Smooth muscle cell (in vitro differentiated cells): Measurements from ENCODE around the gene DBN1. TPM values are rescaled to one million over a fixed set of nuclear protein-coding genes. Genes with fewer than 3 reads are reported as not detected.
A peak's percentile ranks its signal among the peaks of the same experiment; 100 is the strongest.

Source experiments
- DNase-seq: peaks from one replicate; lab custom pipeline; 2025; ENCODE audit not compliant: unreplicated experiment; lab: John Stamatoyannopoulos, UW
- H2AFZ ChIP-seq: fragments of 200-600 bp; sonication (generic); 2 replicates; pipeline ENCODE4 v1.6.0; 2016; ENCODE audit warnings: antibody characterized with exemption, low read depth, mild to moderate bottlenecking
- H3F3A ChIP-seq: fragments of 200-600 bp; sonication (generic); 2 replicates; pipeline ENCODE4 v1.6.0; 2017; ENCODE audit warnings: antibody characterized with exemption, low read depth
- H3K27ac ChIP-seq: fragments of 200-600 bp; sonication (generic); 2 replicates; pipeline ENCODE4 v1.5.1; 2016; ENCODE audit warnings: low read depth, mild to moderate bottlenecking
- H3K27me3 ChIP-seq: fragments of 200-600 bp; sonication (generic); 2 replicates; pipeline ENCODE4 v1.6.1; 2016; ENCODE audit warnings: low read depth, mild to moderate bottlenecking
- H3K36me3 ChIP-seq: fragments of 200-600 bp; sonication (generic); 2 replicates; pipeline ENCODE4 v1.5.1; 2016; ENCODE audit warnings: low read depth
- H3K4me1 ChIP-seq: fragments of 200-600 bp; sonication (generic); 2 replicates; pipeline ENCODE4 v1.5.1; 2016; ENCODE audit warnings: low read depth
- H3K4me2 ChIP-seq: fragments of 200-600 bp; sonication (generic); 2 replicates; pipeline ENCODE4 v1.6.0; 2016; ENCODE audit warnings: mild to moderate bottlenecking
- H3K4me3 ChIP-seq: fragments of 200-600 bp; sonication (generic); 2 replicates; pipeline ENCODE4 v1.5.1; 2016; ENCODE audit warnings: mild to moderate bottlenecking
- H3K79me2 ChIP-seq: fragments of 200-600 bp; sonication (generic); 2 replicates; pipeline ENCODE4 v1.6.0; 2016; ENCODE audit warnings: low read depth, mild to moderate bottlenecking
- H3K9ac ChIP-seq: fragments of 200-600 bp; sonication (generic); 2 replicates; pipeline ENCODE4 v1.6.0; 2016; ENCODE audit warnings: low read depth
- H3K9me3 ChIP-seq: fragments of 200-600 bp; sonication (generic); replicated peaks from 2 replicates; pipeline ENCODE4 v1.5.1; 2016; ENCODE audit warnings: low read depth
- H4K20me1 ChIP-seq: fragments of 200-600 bp; sonication (generic); 2 replicates; pipeline ENCODE4 v1.6.0; 2016; ENCODE audit warnings: low read depth
- WGBS: methylation state at CpG from one replicate; pipeline ENCODE4 v1.1.7; 2016; ENCODE audit warnings: low lambda C conversion rate; 5-methylcytosine and 5-hydroxymethylcytosine counted together
- polyA plus RNA-seq: library from polyadenylated mRNA; unstranded; fragments of >200 nt; fragmentation: Nextera tagmentation; extraction: Ambion mirVana; gene quantifications from 2 replicates; pipeline ENCODE4 v1.2.1, GENCODE V29; 2016
- total RNA-seq: library from RNA; depleted of rRNA; stranded (reverse); fragments of >200 nt; gene quantifications from 2 replicates; pipeline ENCODE4 v1.2.3, GENCODE V29; 2014
- TF ChIP-seq, protein P1 (sequence below): fragments of 200-600 bp; sonication (generic); IDR thresholded peaks from 2 replicates; pipeline ENCODE4 v1.5.1; 2017; ENCODE audit warnings: borderline replicate concordance, mild to moderate bottlenecking, antibody characterized with exemption; ENCODE audit not compliant: insufficient read depth, poor library complexity, severe bottlenecking

The DBN1 gene
- total and polyA plus RNA-seq, 2 experiments from 2014 or later: 116 to 202 TPM

DNA sequence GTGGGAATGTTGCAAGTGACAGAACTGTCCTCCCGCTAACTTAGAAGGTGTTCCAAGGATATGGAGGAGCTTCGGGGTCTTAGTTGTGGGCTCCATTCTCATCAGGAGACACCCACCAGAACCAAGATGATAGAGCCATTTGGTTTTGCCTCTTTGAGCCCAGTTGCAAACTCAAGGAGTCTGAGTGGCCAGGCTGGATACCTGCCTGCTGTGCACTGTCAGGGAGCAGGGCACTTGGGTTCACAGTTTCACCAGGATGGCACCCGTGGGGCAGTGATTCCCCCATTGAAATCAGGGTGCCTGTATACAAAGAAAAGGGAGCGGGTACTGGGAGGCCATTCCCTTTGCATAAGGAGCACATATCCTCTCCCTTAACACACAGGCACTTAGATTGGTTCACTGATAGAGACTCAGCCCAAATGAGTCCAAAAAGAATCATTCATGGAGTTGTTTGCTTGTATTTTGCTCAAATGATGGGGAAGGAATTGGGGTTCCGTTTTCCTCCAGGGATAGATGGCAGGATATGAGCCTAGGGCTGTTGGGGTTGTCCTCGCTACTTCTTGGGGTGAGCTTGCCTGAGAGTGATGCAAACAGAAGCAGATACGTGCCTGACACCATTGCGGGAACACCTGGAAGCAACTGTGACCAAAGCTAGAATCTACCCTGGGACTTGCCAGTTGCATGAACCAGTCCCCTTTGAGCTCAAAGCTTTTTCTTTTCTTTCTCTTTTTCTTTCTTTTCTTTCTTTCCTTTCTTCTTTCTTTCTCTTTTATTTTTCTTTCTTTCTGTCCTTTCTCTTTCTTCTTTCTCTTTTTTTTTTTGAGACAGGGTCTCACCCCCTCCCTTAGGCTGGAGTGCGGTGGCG, 28.1 kb downstream of the DBN1 start:
- peak overlapping the region; percentile 97 for H3K4me2 ChIP-seq
- peaks cover 9% of the 10 kb centered on the region for H3F3A ChIP-seq
- H3K36me3 ChIP-seq: no peaks in the 10 kb centered on the region
- TF ChIP-seq, protein P1, sequence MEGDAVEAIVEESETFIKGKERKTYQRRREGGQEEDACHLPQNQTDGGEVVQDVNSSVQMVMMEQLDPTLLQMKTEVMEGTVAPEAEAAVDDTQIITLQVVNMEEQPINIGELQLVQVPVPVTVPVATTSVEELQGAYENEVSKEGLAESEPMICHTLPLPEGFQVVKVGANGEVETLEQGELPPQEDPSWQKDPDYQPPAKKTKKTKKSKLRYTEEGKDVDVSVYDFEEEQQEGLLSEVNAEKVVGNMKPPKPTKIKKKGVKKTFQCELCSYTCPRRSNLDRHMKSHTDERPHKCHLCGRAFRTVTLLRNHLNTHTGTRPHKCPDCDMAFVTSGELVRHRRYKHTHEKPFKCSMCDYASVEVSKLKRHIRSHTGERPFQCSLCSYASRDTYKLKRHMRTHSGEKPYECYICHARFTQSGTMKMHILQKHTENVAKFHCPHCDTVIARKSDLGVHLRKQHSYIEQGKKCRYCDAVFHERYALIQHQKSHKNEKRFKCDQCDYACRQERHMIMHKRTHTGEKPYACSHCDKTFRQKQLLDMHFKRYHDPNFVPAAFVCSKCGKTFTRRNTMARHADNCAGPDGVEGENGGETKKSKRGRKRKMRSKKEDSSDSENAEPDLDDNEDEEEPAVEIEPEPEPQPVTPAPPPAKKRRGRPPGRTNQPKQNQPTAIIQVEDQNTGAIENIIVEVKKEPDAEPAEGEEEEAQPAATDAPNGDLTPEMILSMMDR: no peak
- no peaks in the 10 kb centered on the region for H3K27me3 ChIP-seq
- H3K4me1 ChIP-seq: peaks cover 13% of the 10 kb centered on the region
- no peaks in the 10 kb centered on the region for H3K9me3 ChIP-seq
- DNase-seq: no peak
- no peaks in the 10 kb centered on the region for H3K79me2 ChIP-seq
- H3K4me3 ChIP-seq: peak overlapping the region; percentile 85
- 78% methylated on average over 10 of the region's 10 CpGs for WGBS
- peaks cover 12% of the 10 kb centered on the region for H4K20me1 ChIP-seq
- H3K9ac ChIP-seq: no peak overlapping the region
- no peak overlapping the region for H3K27ac ChIP-seq
- H2AFZ ChIP-seq: no peak overlapping the region

DNA sequence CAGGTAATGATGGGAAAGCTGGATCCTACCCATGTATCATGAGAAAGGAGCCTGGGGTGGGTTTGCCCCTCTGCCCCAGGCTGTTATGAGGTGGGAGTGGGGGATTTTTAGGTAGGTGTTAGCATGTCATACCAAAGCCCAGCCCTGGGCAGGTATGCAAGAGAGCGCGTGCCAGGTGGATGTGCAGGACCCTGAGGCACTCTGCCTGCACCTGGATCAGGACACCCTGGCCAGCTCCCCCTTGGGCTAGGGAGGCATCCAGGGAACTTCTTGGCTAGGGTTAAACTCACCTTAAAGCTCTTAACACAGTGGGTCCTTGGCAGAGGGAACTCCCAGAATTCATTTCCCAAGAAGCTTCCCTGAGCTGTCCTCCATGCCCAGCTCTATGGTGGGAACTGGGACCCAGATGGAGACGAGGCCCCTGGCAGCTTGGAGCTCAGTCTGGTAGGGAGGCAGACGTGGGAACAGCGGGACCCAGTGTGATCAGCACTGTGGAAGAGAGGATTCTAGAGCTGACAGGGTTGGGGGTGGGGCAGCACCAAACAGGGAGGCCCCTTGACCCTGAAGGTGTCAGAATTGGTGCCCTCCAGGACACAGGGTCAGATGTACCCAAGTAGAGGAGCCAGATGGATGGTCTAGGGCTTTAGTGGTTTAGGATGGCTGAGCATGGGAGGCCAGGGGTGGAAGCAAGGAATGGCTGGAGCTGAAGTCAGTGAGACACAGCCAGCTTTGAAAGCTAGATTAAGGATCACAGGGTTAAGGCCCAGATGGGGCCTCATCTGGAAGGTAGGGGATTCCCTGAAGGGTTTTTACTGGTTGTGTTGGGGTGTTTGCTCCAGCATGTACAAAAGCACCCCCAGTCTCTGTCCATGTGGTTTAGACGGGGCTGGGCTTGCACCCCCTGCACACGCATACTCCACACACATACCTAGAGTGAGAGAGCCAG, 29.1 kb downstream of the DBN1 start:
- no peak overlapping the region for H3K27ac ChIP-seq
- H3K36me3 ChIP-seq: no peaks in the 10 kb centered on the region
- H3K9me3 ChIP-seq: no peaks in the 10 kb centered on the region
- no peak overlapping the region for H3K4me3 ChIP-seq
- no peaks in the 10 kb centered on the region for H3K27me3 ChIP-seq
- H2AFZ ChIP-seq: no peak overlapping the region
- no peak overlapping the region for H3K4me2 ChIP-seq
- H3K4me1 ChIP-seq: peaks cover 13% of the 10 kb centered on the region
- TF ChIP-seq, protein P1: no peak
- H3K9ac ChIP-seq: no peak overlapping the region
- peaks cover 12% of the 10 kb centered on the region for H4K20me1 ChIP-seq
- peaks cover 9% of the 10 kb centered on the region for H3F3A ChIP-seq
- no peak for DNase-seq
- WGBS: 92% methylated on average over 7 of the region's 7 CpGs
- no peaks in the 10 kb centered on the region for H3K79me2 ChIP-seq

DNA sequence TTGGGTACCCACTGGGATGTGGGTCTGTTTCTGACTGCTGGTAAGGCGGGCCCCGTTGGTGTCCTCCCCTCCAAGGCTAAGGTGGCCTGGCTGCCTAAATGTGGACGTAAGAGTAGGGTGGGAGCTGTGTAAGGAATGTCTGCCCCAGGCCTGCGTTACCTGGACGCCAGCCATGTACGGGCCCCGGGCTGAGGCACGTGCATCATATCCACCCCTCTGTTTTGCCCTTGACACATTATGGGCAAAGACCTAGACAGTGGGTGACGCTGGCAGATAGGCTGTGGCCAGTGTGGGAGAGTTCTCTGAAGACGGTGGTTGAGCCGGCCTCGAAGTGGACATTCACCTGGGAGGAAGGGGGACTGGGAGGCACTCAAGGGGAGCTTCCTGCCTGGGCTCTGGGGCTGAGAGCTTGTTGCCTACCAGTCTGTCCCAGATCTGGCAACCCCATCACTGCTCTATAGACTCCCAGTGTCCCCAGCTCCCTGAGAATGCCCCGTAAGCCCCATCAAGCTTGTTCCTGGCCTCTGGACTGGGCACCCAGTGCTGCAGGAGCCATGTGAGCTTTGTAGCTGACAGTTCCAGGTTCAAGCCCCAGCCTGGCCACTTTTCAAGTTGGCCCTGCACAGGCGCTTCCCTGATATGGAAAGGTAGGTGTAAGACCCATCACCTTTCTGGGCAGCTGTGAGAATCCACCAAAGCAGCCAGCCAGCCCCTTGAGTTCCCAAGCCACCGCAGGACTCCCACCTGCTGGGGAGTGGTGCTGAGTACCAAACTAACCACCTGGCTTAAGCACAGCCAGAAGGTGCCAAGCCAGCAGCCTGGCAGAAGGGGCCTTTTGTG, 30.1 kb downstream of the DBN1 start:
- peaks cover 13% of the 10 kb centered on the region for H3K4me1 ChIP-seq
- H3K9ac ChIP-seq: no peak overlapping the region
- peaks cover 5% of the 10 kb centered on the region for H3F3A ChIP-seq
- no peaks in the 10 kb centered on the region for H3K9me3 ChIP-seq
- DNase-seq: no peak
- H3K36me3 ChIP-seq: no peaks in the 10 kb centered on the region
- no peak overlapping the region for H3K4me3 ChIP-seq
- H4K20me1 ChIP-seq: peaks cover 3% of the 10 kb centered on the region
- WGBS: 96% methylated on average over 15 of the region's 15 CpGs
- H3K27ac ChIP-seq: no peak overlapping the region
- H2AFZ ChIP-seq: no peak overlapping the region
- no peaks in the 10 kb centered on the region for H3K79me2 ChIP-seq
- H3K4me2 ChIP-seq: no peak overlapping the region
- no peaks in the 10 kb centered on the region for H3K27me3 ChIP-seq
- TF ChIP-seq, protein P1: no peak
